Measurements from ENCODE around the gene PRRT2. TPM values are rescaled to one million over a fixed set of nuclear protein-coding genes. Genes with fewer than 3 reads are reported as not detected.

PRRT2 gene
- total RNA-seq, 1 experiment from 2014 or later: 20.5 TPM

DNA sequence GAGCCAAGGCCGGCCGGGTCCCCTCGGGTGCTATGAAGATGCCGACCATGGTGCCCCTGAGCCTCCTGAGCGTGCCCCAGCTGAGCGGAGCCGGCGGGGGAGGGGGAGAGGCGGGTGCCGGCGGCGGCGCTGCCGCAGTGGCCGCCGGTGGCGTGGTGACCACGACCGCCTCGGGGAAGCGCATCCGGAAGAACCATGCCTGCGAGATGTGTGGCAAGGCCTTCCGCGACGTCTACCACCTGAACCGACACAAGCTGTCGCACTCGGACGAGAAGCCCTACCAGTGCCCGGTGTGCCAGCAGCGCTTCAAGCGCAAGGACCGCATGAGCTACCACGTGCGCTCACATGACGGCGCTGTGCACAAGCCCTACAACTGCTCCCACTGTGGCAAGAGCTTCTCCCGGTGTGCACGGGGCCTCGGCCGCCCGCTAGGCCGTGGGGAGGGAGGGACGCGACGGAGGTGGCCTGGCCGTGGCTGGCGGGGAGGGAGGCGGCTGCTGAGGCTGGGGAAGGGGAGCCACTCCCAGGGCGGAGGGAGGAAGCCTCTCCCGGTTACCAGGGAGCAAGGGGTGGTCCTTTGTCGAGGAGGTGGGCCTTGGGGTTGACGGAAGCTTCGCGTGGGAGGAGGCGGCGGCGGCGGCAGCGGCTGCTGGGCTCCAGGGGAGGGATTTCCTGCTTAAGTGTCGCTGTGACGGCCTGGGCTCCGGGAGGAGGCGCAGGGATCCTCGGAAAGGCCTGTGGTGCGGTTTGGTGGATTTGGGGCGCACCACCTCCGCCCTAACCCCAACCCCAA lies 4.4 kb upstream of the PRRT2 start (continued):
- peak; percentile 84 for TF ChIP-seq SMAD3 (CRISPR knock-in tag; IDR thresholded peaks at IDR 0.05; ENCODE audit: borderline replicate concordance)
- TF ChIP-seq E2F4 (CRISPR knock-in tag; IDR thresholded peaks at IDR 0.05; ENCODE audit: borderline replicate concordance, low read depth): no peak
- no peak for TF ChIP-seq IRF2 (CRISPR knock-in tag; IDR thresholded peaks at IDR 0.05; ENCODE audit: borderline replicate concordance, low read depth)
- TF ChIP-seq ZNF219 (CRISPR knock-in tag; IDR thresholded peaks at IDR 0.05; ENCODE audit: borderline replicate concordance): peak; percentile 78; the same call in 1 of the 2 replicates
- no peak for TF ChIP-seq CBFB (CRISPR knock-in tag; IDR thresholded peaks at IDR 0.05; ENCODE audit: low read depth)
- TF ChIP-seq ATF2 (CRISPR knock-in tag; IDR thresholded peaks at IDR 0.05; ENCODE audit: borderline replicate concordance, low read depth): no peak
- TF ChIP-seq, protein P1, sequence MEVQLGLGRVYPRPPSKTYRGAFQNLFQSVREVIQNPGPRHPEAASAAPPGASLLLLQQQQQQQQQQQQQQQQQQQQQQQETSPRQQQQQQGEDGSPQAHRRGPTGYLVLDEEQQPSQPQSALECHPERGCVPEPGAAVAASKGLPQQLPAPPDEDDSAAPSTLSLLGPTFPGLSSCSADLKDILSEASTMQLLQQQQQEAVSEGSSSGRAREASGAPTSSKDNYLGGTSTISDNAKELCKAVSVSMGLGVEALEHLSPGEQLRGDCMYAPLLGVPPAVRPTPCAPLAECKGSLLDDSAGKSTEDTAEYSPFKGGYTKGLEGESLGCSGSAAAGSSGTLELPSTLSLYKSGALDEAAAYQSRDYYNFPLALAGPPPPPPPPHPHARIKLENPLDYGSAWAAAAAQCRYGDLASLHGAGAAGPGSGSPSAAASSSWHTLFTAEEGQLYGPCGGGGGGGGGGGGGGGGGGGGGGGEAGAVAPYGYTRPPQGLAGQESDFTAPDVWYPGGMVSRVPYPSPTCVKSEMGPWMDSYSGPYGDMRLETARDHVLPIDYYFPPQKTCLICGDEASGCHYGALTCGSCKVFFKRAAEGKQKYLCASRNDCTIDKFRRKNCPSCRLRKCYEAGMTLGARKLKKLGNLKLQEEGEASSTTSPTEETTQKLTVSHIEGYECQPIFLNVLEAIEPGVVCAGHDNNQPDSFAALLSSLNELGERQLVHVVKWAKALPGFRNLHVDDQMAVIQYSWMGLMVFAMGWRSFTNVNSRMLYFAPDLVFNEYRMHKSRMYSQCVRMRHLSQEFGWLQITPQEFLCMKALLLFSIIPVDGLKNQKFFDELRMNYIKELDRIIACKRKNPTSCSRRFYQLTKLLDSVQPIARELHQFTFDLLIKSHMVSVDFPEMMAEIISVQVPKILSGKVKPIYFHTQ (CRISPR knock-in tag; IDR thresholded peaks at IDR 0.05): no peak
- TF ChIP-seq NR1H2 (CRISPR knock-in tag; IDR thresholded peaks at IDR 0.05): no peak
- TF ChIP-seq CREB1 (CRISPR knock-in tag; IDR thresholded peaks at IDR 0.05): peak; percentile 71
- TF ChIP-seq, protein P2, sequence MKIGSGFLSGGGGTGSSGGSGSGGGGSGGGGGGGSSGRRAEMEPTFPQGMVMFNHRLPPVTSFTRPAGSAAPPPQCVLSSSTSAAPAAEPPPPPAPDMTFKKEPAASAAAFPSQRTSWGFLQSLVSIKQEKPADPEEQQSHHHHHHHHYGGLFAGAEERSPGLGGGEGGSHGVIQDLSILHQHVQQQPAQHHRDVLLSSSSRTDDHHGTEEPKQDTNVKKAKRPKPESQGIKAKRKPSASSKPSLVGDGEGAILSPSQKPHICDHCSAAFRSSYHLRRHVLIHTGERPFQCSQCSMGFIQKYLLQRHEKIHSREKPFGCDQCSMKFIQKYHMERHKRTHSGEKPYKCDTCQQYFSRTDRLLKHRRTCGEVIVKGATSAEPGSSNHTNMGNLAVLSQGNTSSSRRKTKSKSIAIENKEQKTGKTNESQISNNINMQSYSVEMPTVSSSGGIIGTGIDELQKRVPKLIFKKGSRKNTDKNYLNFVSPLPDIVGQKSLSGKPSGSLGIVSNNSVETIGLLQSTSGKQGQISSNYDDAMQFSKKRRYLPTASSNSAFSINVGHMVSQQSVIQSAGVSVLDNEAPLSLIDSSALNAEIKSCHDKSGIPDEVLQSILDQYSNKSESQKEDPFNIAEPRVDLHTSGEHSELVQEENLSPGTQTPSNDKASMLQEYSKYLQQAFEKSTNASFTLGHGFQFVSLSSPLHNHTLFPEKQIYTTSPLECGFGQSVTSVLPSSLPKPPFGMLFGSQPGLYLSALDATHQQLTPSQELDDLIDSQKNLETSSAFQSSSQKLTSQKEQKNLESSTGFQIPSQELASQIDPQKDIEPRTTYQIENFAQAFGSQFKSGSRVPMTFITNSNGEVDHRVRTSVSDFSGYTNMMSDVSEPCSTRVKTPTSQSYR (CRISPR knock-in tag; IDR thresholded peaks at IDR 0.05): peak; percentile 85
- TF ChIP-seq NR3C1 (CRISPR knock-in tag; conservative IDR thresholded peaks at IDR 0.05; ENCODE audit: low read depth): no peak
- no peak for TF ChIP-seq TEAD4 (CRISPR knock-in tag; IDR thresholded peaks at IDR 0.05)
- TF ChIP-seq NFE2L1 (CRISPR knock-in tag; IDR thresholded peaks at IDR 0.05): peak; percentile 63; the same call in 1 of the 2 replicates
- peak; percentile 73 for TF ChIP-seq ETV6 (CRISPR knock-in tag; IDR thresholded peaks at IDR 0.05)
- TF ChIP-seq E2F1 (CRISPR knock-in tag; IDR thresholded peaks at IDR 0.05): no peak
- no peak for TF ChIP-seq GTF2I (CRISPR knock-in tag; conservative IDR thresholded peaks at IDR 0.05)
